Stomach (tissue), 4 donors: ENCODE data around the gene ZNF282.
"Not testable (repeated sequence)": the region's sequence is repeated elsewhere in the genome, so short reads cannot be mapped to it uniquely, and the experiment has no call there.

Experiments used
- CTCF ChIP-seq, 7 experiments: fragments of 450-650 bp in 4 of 7; fragments of 200-600 bp in 3 of 7; sonication (generic) in 3 of 7; IDR thresholded peaks; one replicate each; pipeline ENCODE4 v1.5.1; 2016 to 2019; ENCODE audit warnings: antibody characterized with exemption in 7 of 7, control low read depth in 2 of 7, mild to moderate bottlenecking in 1 of 7
- POLR2AphosphoS5 ChIP-seq, 3 donors: sonication (generic); formaldehyde crosslinking; IDR thresholded peaks; one replicate each; pipeline ENCODE4 v1.6.1; 2016; ENCODE audit warnings: antibody characterized with exemption in 3 of 3

GRCh38 chr7:149226366-149226765, 31.0 kb downstream of the ZNF282 start:
- TF ChIP-seq CTCF, POLR2AphosphoS5 (IDR thresholded peaks at IDR 0.05): not testable (repeated sequence)
